Panc1 (cell line): ENCODE data around the gene FAM83B. TPM values are rescaled to one million over a fixed set of nuclear protein-coding genes. Genes with fewer than 3 reads are reported as not detected.

Source experiments
- ATAC-seq: fragments of 200-7000 bp; cut with Tn5 transposase; 2 replicates; pipeline ENCODE4 v1.9.1; 2020; ENCODE audit warnings: mild to moderate bottlenecking, moderate library complexity
- BruUV-seq: library from RNA; stranded (reverse); fragments of 400-500 nt; replicated peaks from 2 replicates; lab custom pipeline; 2021; lab: Mats Ljungman, UMichigan
- CTCF ChIA-PET: fragments of 300-600 bp; sonication (Branson Sonifier 250); formaldehyde crosslinking; loops from one replicate; lab custom pipeline; 2022; ENCODE audit warnings: antibody characterized with exemption; lab: Charles Lee
- POLR2A ChIA-PET: fragments of 300-600 bp; sonication (Branson Sonifier 250); formaldehyde crosslinking; loops from one replicate; lab custom pipeline; 2022; ENCODE audit warnings: antibody characterized with exemption; lab: Charles Lee
- DNase-seq: peaks from one replicate; pipeline ENCODE4 v3.0.0-alpha.2; 2010; ENCODE audit warnings: low read depth, low spot score
- H3K27ac ChIP-seq: 2 replicates; pipeline ENCODE4 v1.5.1; 2011; ENCODE audit warnings: mild to moderate bottlenecking, low read length, inconsistent platforms
- H3K27me3 ChIP-seq: fragments of 200-500 bp; sonication (Bioruptor generic); 2 replicates; pipeline ENCODE4 v1.6.0; 2014; ENCODE audit warnings: low read length, inconsistent platforms; ENCODE audit not compliant: control insufficient read depth, insufficient read depth
- H3K36me3 ChIP-seq: fragments of 200-500 bp; sonication (Bioruptor generic); 2 replicates; pipeline ENCODE4 v1.5.1; 2014; ENCODE audit warnings: inconsistent platforms, mild to moderate bottlenecking, low read length, moderate library complexity; ENCODE audit not compliant: control insufficient read depth, insufficient read depth
- H3K4me1 ChIP-seq: 2 replicates; pipeline ENCODE4 v1.5.1; 2011; ENCODE audit warnings: inconsistent platforms, mild to moderate bottlenecking, low read length, moderate library complexity; ENCODE audit not compliant: control insufficient read depth, insufficient read depth
- H3K4me3 ChIP-seq, 2 experiments: 2 replicates each; pipeline ENCODE4 v1.5.1; 2011 to 2012; ENCODE audit warnings: low read depth in 2 of 2, low read length in 2 of 2, mild to moderate bottlenecking in 2 of 2, inconsistent platforms in 1 of 2, moderate library complexity in 1 of 2
- H3K9me3 ChIP-seq: fragments of 200-500 bp; sonication (Bioruptor generic); 2 replicates; pipeline ENCODE4 v1.5.1; 2014; ENCODE audit warnings: low read depth, mild to moderate bottlenecking, inconsistent platforms, low read length, moderate library complexity; ENCODE audit not compliant: control insufficient read depth, insufficient read depth
- POLR2AphosphoS5 ChIP-seq: IDR thresholded peaks from 2 replicates; pipeline ENCODE4 v1.6.1; 2012; ENCODE audit warnings: mild to moderate bottlenecking, low read depth, low read length, moderate library complexity
- SIN3A ChIP-seq: IDR thresholded peaks from 2 replicates; pipeline ENCODE4 v1.6.1; 2012; ENCODE audit warnings: low read depth, mild to moderate bottlenecking, low read length, moderate library complexity, borderline replicate concordance; ENCODE audit not compliant: insufficient read depth
- TCF7L2 ChIP-seq: IDR thresholded peaks from 2 replicates; pipeline ENCODE4 v1.6.1; 2011; ENCODE audit warnings: mild to moderate bottlenecking, low read depth, low read length, inconsistent platforms
- in situ Hi-C: cut with HindIII; loops from 2 replicates; pipeline ENCODE4 v1.10.0; 2016; ENCODE audit warnings: low sequenced_read_pairs, low pct_unique_long_range_greater_than_20kb
- intact Hi-C: fragments of 100-400 bp; cut with micrococcal nuclease; formaldehyde crosslinking; loops from one replicate; pipeline ENCODE4 v1.10.0; 2022; ENCODE audit not compliant: unreplicated experiment
- total RNA-seq: library from RNA; stranded (reverse); gene quantifications from one replicate; pipeline ENCODE4 v1.2.1, GENCODE V29; 2021; ENCODE audit not compliant: unreplicated experiment
- TF ChIP-seq, protein P1 (sequence below): fragments of 450-650 bp; IDR thresholded peaks from 2 replicates; pipeline ENCODE4 v1.5.1; 2017; ENCODE audit warnings: mild to moderate bottlenecking
- TF ChIP-seq, protein P2 (sequence below), 2 experiments: IDR thresholded peaks; 2 replicates each; pipeline ENCODE4 v1.6.1; 2011 to 2012; ENCODE audit warnings: low read depth in 2 of 2, control low read depth in 1 of 2, low read length in 1 of 2, mild to moderate bottlenecking in 1 of 2, moderate library complexity in 1 of 2; ENCODE audit not compliant: insufficient read depth in 1 of 2

The FAM83B gene
- total RNA-seq, 1 experiment from 2014 or later = not detected

DNA sequence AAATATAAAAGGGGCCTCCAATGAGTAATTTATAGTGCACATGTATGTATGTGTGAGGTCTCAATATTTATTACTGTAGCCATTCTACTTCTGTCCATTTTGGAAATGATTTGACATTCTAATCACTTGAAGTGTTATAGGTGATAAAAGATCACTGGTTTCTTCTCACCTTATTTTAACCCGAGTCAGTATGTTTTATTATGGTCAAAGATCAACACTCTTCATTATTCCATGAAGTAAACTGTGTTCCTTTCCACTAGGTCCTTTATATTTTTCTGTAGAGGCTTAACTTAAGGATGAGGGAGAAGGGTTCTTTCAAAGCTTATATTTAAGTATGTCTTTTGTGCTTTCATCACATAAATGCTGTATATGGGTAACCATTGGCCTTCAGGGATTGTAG is 47.2 kb downstream of the FAM83B start:
- TF ChIP-seq, protein P1, sequence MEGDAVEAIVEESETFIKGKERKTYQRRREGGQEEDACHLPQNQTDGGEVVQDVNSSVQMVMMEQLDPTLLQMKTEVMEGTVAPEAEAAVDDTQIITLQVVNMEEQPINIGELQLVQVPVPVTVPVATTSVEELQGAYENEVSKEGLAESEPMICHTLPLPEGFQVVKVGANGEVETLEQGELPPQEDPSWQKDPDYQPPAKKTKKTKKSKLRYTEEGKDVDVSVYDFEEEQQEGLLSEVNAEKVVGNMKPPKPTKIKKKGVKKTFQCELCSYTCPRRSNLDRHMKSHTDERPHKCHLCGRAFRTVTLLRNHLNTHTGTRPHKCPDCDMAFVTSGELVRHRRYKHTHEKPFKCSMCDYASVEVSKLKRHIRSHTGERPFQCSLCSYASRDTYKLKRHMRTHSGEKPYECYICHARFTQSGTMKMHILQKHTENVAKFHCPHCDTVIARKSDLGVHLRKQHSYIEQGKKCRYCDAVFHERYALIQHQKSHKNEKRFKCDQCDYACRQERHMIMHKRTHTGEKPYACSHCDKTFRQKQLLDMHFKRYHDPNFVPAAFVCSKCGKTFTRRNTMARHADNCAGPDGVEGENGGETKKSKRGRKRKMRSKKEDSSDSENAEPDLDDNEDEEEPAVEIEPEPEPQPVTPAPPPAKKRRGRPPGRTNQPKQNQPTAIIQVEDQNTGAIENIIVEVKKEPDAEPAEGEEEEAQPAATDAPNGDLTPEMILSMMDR = no peak
- no peak for TF ChIP-seq POLR2AphosphoS5
- TF ChIP-seq, protein P2, sequence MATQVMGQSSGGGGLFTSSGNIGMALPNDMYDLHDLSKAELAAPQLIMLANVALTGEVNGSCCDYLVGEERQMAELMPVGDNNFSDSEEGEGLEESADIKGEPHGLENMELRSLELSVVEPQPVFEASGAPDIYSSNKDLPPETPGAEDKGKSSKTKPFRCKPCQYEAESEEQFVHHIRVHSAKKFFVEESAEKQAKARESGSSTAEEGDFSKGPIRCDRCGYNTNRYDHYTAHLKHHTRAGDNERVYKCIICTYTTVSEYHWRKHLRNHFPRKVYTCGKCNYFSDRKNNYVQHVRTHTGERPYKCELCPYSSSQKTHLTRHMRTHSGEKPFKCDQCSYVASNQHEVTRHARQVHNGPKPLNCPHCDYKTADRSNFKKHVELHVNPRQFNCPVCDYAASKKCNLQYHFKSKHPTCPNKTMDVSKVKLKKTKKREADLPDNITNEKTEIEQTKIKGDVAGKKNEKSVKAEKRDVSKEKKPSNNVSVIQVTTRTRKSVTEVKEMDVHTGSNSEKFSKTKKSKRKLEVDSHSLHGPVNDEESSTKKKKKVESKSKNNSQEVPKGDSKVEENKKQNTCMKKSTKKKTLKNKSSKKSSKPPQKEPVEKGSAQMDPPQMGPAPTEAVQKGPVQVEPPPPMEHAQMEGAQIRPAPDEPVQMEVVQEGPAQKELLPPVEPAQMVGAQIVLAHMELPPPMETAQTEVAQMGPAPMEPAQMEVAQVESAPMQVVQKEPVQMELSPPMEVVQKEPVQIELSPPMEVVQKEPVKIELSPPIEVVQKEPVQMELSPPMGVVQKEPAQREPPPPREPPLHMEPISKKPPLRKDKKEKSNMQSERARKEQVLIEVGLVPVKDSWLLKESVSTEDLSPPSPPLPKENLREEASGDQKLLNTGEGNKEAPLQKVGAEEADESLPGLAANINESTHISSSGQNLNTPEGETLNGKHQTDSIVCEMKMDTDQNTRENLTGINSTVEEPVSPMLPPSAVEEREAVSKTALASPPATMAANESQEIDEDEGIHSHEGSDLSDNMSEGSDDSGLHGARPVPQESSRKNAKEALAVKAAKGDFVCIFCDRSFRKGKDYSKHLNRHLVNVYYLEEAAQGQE (IDR thresholded peaks at IDR 0.05; ENCODE audit: insufficient read depth in 1 of 2, low read depth in 2 of 2, low read length in 1 of 2) = no peak
- TF ChIP-seq TCF7L2 = no peak
- TF ChIP-seq SIN3A = no peak
- ChIA-PET CTCF (no interaction called here), POLR2A (no interaction called here)
- Histone ChIP-seq H3K9me3 (no peaks in the 10 kb centered on the region), H3K36me3 (no peaks in the 10 kb centered on the region), H3K27ac (no peak overlapping the region), H3K4me3 (no peak overlapping the region), H3K27me3 (no peaks in the 10 kb centered on the region), H3K4me1 (no peaks in the 10 kb centered on the region)
- in situ Hi-C loops = no loop called here
- intact Hi-C loops = no loop called here
- no peak for ATAC-seq
- no TSS peak for BruUV-seq
- no peak for DNase-seq

DNA sequence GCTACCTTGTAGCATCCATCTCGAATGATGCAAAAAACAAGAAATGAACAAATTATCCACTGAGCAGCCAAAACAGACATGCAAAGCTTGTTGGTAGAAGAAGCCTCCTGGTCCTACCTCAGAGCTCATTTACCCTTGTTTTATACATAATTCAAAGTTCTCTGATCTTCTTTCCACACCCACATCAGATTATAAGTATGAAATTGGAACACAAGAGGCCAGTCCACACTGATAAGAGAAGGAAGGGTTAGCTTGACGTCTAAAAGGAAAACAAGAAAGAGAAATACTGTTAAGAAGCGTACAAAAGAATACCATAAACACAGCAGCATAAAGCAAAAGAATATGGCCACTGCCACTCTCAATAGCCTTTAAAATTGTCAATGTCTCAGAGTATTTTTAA is 49.7 kb downstream of the FAM83B start:
- TF ChIP-seq SIN3A = no peak
- TF ChIP-seq, protein P1 = no peak
- no peaks in the 10 kb centered on the region for H3K9me3 ChIP-seq
- intact Hi-C loops (no loop called here), in situ Hi-C loops (no loop called here)
- H3K4me1 ChIP-seq = no peaks in the 10 kb centered on the region
- DNase-seq = no peak
- no TSS peak for BruUV-seq
- no peak overlapping the region for H3K27ac ChIP-seq
- POLR2A ChIA-PET = interaction anchor here (0.6 kb wide), 1 partner anchor 58 kb away, joined by 3 read pairs; no protein-coding TSS in a partner anchor
- CTCF ChIA-PET = no interaction called here
- H3K27me3 ChIP-seq = no peaks in the 10 kb centered on the region
- no peak overlapping the region for H3K4me3 ChIP-seq
- no peak for ATAC-seq
- H3K36me3 ChIP-seq = no peaks in the 10 kb centered on the region
